Epithelial cell of esophagus (primary cell): ENCODE measurements around the gene SETDB1.

Experiments used
- DNase-seq: peaks from one replicate; pipeline ENCODE4 v3.0.0; 2010; ENCODE audit warnings: low read depth
- H3K4me3 ChIP-seq: 2 replicates; pipeline ENCODE4 v1.5.1; 2011; ENCODE audit warnings: mild to moderate bottlenecking, low read length, control low read depth
- TF ChIP-seq, protein P1 (sequence below): IDR thresholded peaks from 2 replicates; pipeline ENCODE4 v1.5.1; 2011; ENCODE audit warnings: low read depth, mild to moderate bottlenecking, low read length, control low read depth, inconsistent platforms; ENCODE audit not compliant: insufficient read depth; ENCODE audit errors: missing control alignments

SETDB1 gene

DNA sequence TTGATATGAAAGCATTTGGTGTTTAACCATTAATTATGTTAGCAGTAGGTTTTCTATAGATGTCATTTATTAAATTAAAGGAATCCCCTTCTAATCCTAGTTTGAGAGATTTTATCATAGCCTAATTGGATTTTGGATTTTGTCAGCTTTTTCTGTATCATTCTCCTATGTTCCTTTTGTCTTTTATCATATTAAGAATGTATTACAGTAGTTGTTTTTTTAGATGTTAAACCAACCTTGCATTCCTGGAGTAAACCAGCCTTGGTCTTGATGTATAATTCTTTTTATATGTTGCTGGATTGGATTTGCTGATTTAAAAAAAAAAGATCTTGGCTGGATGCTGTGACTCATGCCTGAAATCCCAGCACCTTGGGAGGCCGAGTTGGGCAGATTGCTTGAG is 5.6 kb downstream of the SETDB1 start:
- H3K4me3 ChIP-seq: no peak overlapping the region
- TF ChIP-seq, protein P1, sequence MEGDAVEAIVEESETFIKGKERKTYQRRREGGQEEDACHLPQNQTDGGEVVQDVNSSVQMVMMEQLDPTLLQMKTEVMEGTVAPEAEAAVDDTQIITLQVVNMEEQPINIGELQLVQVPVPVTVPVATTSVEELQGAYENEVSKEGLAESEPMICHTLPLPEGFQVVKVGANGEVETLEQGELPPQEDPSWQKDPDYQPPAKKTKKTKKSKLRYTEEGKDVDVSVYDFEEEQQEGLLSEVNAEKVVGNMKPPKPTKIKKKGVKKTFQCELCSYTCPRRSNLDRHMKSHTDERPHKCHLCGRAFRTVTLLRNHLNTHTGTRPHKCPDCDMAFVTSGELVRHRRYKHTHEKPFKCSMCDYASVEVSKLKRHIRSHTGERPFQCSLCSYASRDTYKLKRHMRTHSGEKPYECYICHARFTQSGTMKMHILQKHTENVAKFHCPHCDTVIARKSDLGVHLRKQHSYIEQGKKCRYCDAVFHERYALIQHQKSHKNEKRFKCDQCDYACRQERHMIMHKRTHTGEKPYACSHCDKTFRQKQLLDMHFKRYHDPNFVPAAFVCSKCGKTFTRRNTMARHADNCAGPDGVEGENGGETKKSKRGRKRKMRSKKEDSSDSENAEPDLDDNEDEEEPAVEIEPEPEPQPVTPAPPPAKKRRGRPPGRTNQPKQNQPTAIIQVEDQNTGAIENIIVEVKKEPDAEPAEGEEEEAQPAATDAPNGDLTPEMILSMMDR: no peak
- DNase-seq: peak; percentile 11

DNA sequence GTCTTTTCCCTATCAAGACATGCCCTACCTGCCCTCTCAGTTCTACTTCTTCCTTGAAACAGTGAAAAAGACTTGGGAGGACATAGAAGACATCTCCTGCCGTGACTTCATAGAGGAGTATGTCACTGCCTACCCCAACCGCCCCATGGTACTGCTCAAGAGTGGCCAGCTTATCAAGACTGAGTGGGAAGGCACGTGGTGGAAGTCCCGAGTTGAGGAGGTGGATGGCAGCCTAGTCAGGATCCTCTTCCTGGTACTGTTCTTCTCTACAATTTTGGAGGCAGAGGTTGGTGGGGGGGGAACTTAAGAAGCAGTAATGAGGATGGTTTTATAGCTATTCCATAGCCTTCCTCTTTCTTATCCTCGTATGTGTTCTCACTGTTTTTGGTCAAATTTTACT is 18.7 kb downstream of the SETDB1 start:
- DNase-seq: no peak
- TF ChIP-seq, protein P1: no peak
- H3K4me3 ChIP-seq: no peak overlapping the region

DNA sequence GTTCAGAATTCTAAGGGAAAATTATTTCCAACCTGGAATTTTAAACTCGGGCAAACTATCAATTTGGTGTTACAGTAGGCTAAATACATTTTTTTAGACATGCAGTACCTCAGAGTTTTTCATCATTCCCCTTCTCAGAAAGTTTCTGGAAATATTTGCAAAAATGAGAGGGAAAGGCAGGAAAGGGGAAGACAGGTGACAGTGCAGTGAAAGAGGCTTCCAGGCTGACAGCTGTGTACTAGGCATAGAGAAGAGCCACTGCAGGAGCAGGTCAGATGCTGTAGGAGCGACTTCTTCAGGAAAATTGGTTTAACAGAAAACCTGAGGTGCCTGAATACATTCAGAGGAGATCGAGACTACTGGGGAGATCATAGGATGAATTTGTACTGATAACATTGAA is 28.5 kb downstream of the SETDB1 start:
- TF ChIP-seq, protein P1: no peak
- no peak overlapping the region for H3K4me3 ChIP-seq
- no peak for DNase-seq

DNA sequence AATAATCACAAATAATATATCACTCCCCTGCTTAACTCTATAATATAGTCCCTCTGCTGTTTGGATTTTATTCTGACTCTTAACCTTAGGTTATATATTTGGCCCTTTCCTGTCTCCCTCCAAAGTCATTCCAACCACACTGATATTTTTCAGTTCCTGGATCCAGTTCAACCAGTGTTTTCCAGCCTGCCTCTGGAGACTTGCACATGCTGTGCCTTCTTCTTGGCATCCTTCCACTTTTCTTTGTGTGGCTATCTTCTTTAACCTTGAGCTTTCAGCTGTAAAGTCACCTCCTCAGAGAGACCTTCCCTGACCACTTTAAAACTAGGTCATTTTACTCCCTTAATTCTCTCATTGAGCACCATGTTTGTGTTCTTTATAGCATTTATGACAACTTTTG is 29.1 kb downstream of the SETDB1 start:
- H3K4me3 ChIP-seq: no peak overlapping the region
- DNase-seq: no peak
- TF ChIP-seq, protein P1: no peak

- no peak for DNase-seq
- H3K4me3 ChIP-seq: no peak overlapping the region
- TF ChIP-seq, protein P1: no peak
Measured at GRCh38 chr1:150957666-150958065, 31.5 kb downstream of the SETDB1 start.

DNA sequence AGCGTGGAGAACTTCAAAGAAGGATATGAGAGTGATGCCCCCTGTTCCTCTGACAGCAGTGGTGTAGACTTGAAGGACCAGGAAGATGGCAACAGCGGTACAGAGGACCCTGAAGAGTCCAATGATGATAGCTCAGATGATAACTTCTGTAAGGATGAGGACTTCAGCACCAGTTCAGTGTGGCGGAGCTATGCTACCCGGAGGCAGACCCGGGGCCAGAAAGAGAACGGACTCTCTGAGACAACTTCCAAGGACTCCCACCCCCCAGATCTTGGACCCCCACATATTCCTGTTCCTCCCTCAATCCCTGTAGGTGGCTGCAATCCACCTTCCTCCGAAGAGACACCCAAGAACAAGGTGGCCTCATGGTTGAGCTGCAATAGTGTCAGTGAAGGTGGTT is 34.5 kb downstream of the SETDB1 start:
- no peak for DNase-seq
- TF ChIP-seq, protein P1: no peak
- H3K4me3 ChIP-seq: no peak overlapping the region

DNA sequence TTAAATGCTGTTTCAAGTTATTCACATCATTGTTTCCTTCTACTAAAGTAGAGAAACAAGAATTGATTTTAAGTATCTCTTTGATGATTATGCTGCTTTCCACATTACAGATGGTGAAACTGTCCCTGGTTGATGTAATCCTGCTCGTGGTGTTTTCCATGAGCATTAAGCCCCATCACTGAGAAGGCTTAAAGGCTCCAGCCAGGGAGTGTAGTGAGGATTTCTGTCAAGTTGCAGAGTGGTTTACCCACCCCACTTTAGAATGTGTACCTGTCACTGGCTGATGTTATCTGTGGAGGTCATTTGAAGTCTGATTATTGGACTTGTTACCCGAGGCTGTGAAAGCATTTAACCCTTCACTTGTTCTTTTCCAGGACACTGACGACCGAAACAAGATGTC is 35.6 kb downstream of the SETDB1 start:
- DNase-seq: no peak
- TF ChIP-seq, protein P1: no peak

More for the DNA sequence above, 35.6 kb downstream of the SETDB1 start:
- H3K4me3 ChIP-seq: no peak overlapping the region
